DND-41 (cell line): ENCODE measurements around the gene OPTC.

ENCODE experiments used
- ATAC-seq: fragments of 200-7000 bp; cut with Tn5 transposase; 3 replicates; pipeline ENCODE4 v1.9.1; 2021; ENCODE audit warnings: low read depth; ENCODE audit not compliant: insufficient read depth
- DNase-seq: peaks from one replicate; pipeline ENCODE4 v3.0.0-alpha.2; 2020
- H2AFZ ChIP-seq: 2 replicates; pipeline ENCODE4 v1.6.0; 2012; ENCODE audit warnings: low read depth, low read length
- H3K27ac ChIP-seq: 2 replicates; pipeline ENCODE4 v1.5.1; 2012; ENCODE audit warnings: low read length, inconsistent platforms
- H3K27me3 ChIP-seq: fragments of 200-600 bp; sonication (generic); 2 replicates; pipeline ENCODE4 v1.6.0; 2012; ENCODE audit warnings: low read length, mild to moderate bottlenecking, inconsistent platforms; ENCODE audit not compliant: insufficient read depth, poor library complexity
- H3K36me3 ChIP-seq: 2 replicates; pipeline ENCODE4 v1.5.1; 2012; ENCODE audit warnings: low read length, inconsistent platforms; ENCODE audit not compliant: insufficient read depth
- H3K4me1 ChIP-seq: 2 replicates; pipeline ENCODE4 v1.5.1; 2012; ENCODE audit warnings: mild to moderate bottlenecking, low read length; ENCODE audit not compliant: insufficient read depth
- H3K4me2 ChIP-seq: 2 replicates; pipeline ENCODE4 v1.6.0; 2012; ENCODE audit warnings: mild to moderate bottlenecking, moderate library complexity, low read length, inconsistent platforms; ENCODE audit not compliant: insufficient read depth
- H3K4me3 ChIP-seq, 2 experiments: fragments of 200-600 bp in 1 of 2; shearing (Covaris generic) in 1 of 2; 2 replicates each; pipeline ENCODE4 v1.5.1; 2012 to 2016; ENCODE audit warnings: inconsistent platforms in 2 of 2, low read length in 2 of 2, mild to moderate bottlenecking in 2 of 2, low read depth in 1 of 2, moderate library complexity in 1 of 2
- H3K79me2 ChIP-seq: 2 replicates; pipeline ENCODE4 v1.6.0; 2012; ENCODE audit warnings: low read length, inconsistent platforms; ENCODE audit not compliant: insufficient read depth
- H3K9ac ChIP-seq: 2 replicates; pipeline ENCODE4 v1.6.0; 2012; ENCODE audit warnings: low read depth, mild to moderate bottlenecking, inconsistent platforms, low read length, moderate library complexity
- H3K9me3 ChIP-seq: 2 replicates; pipeline ENCODE4 v1.5.1; 2012; ENCODE audit warnings: low read length, moderate library complexity, mild to moderate bottlenecking, inconsistent platforms; ENCODE audit not compliant: insufficient read depth, severe bottlenecking
- H4K20me1 ChIP-seq: 2 replicates; pipeline ENCODE4 v1.6.0; 2012; ENCODE audit warnings: low read length; ENCODE audit not compliant: insufficient read depth
- EZH2 ChIP-seq: IDR thresholded peaks from 3 replicates; pipeline ENCODE4 v1.6.1; 2012; ENCODE audit warnings: borderline replicate concordance, low read depth, mild to moderate bottlenecking, moderate library complexity, low read length, inconsistent platforms; ENCODE audit not compliant: severe bottlenecking
- TF ChIP-seq, protein P1 (sequence below): IDR thresholded peaks from 2 replicates; pipeline ENCODE4 v1.5.1; 2012; ENCODE audit warnings: borderline replicate concordance, low read length, moderate library complexity, mild to moderate bottlenecking; ENCODE audit not compliant: poor library complexity, severe bottlenecking; ENCODE audit errors: extremely low read depth

Gene OPTC

DNA sequence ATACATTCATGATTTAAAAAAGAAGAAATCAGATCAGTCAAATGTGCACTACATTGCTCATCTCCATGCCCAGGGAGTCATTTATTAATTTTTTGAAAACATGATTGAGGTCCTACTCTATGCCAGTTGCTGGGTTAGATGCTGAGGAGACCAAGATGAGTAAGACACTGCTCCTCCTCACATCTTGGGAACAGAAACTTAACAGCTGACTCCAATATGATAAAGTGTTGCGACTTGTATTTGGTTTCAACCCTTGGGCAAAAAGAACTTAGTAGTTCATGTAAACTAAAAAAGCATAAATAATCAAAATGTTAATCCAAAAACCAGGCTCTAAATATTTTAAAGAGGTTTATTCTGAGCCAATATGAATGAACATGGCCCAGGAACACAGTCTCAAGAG lies 56.9 kb downstream of the OPTC start:
- no peak overlapping the region for H2AFZ ChIP-seq
- H3K4me3 ChIP-seq: no peak overlapping the region
- no peak overlapping the region for H3K9ac ChIP-seq
- H3K4me1 ChIP-seq: no peaks in the 10 kb centered on the region
- no peaks in the 10 kb centered on the region for H3K9me3 ChIP-seq
- no peaks in the 10 kb centered on the region for H3K27me3 ChIP-seq
- no peak overlapping the region for H3K4me2 ChIP-seq
- TF ChIP-seq EZH2: no peak
- TF ChIP-seq, protein P1, sequence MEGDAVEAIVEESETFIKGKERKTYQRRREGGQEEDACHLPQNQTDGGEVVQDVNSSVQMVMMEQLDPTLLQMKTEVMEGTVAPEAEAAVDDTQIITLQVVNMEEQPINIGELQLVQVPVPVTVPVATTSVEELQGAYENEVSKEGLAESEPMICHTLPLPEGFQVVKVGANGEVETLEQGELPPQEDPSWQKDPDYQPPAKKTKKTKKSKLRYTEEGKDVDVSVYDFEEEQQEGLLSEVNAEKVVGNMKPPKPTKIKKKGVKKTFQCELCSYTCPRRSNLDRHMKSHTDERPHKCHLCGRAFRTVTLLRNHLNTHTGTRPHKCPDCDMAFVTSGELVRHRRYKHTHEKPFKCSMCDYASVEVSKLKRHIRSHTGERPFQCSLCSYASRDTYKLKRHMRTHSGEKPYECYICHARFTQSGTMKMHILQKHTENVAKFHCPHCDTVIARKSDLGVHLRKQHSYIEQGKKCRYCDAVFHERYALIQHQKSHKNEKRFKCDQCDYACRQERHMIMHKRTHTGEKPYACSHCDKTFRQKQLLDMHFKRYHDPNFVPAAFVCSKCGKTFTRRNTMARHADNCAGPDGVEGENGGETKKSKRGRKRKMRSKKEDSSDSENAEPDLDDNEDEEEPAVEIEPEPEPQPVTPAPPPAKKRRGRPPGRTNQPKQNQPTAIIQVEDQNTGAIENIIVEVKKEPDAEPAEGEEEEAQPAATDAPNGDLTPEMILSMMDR: no peak
- H3K36me3 ChIP-seq: no peaks in the 10 kb centered on the region
- DNase-seq (no peak), ATAC-seq (no peak)
- H3K79me2 ChIP-seq: no peaks in the 10 kb centered on the region
- no peaks in the 10 kb centered on the region for H4K20me1 ChIP-seq
- no peak overlapping the region for H3K27ac ChIP-seq

DNA sequence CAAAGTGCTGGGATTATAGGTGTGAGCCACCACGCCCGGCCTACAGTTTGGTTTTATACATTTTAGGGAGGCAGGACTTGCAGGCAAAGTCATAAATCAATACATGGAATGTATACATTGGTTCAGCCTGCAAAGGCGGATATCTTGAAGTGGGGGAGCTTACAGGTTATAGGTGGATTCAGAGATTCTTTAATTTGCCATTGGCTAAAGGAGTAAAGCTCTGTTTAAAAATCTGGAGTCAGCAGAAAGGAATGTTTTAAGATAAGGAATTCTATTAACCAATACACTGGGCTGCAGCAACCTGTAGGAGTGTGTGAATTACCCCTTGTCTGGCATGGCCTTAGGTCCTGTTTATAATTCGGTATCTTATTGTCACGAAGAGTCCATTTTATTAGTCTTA lies 57.6 kb downstream of the OPTC start:
- TF ChIP-seq EZH2: no peak
- TF ChIP-seq, protein P1: no peak
- Histone ChIP-seq H3K9ac (no peak overlapping the region), H3K4me2 (no peak overlapping the region), H3K4me1 (no peaks in the 10 kb centered on the region), H3K36me3 (no peaks in the 10 kb centered on the region), H3K4me3 (no peak overlapping the region), H3K27me3 (no peaks in the 10 kb centered on the region), H4K20me1 (no peaks in the 10 kb centered on the region), H3K27ac (no peak overlapping the region), H3K9me3 (no peaks in the 10 kb centered on the region), H3K79me2 (no peaks in the 10 kb centered on the region), H2AFZ (no peak overlapping the region)
- DNase-seq: no peak
- ATAC-seq: no peak

DNA sequence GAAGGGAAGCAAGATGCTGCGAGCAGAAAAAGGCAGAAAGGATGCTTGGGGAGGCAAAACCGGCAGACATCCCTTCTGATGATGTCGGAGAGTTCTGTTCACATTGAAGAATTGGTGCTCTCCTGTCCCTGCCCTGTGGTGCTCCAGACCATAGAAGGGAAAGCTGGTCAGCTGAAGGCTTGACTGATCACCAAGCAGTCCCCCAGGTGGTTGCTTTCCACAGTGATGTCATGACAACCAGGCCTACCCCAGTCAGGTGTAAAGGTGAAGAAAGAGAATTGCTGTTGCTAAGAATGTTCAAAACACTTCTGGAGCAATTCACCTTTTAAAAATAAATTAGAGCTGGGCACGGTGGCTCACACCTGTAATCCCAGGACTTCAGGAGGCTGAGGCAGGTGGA lies 59.5 kb downstream of the OPTC start:
- Histone ChIP-seq H3K9ac (no peak overlapping the region), H3K27me3 (peaks cover 2% of the 10 kb centered on the region), H3K79me2 (no peaks in the 10 kb centered on the region), H3K27ac (no peak overlapping the region), H3K4me3 (no peak overlapping the region), H3K4me2 (no peak overlapping the region), H3K9me3 (no peaks in the 10 kb centered on the region), H3K4me1 (no peaks in the 10 kb centered on the region), H2AFZ (no peak overlapping the region), H3K36me3 (no peaks in the 10 kb centered on the region), H4K20me1 (no peaks in the 10 kb centered on the region)
- no peak for TF ChIP-seq EZH2
- TF ChIP-seq, protein P1: no peak
- no peak for ATAC-seq
- DNase-seq: no peak

DNA sequence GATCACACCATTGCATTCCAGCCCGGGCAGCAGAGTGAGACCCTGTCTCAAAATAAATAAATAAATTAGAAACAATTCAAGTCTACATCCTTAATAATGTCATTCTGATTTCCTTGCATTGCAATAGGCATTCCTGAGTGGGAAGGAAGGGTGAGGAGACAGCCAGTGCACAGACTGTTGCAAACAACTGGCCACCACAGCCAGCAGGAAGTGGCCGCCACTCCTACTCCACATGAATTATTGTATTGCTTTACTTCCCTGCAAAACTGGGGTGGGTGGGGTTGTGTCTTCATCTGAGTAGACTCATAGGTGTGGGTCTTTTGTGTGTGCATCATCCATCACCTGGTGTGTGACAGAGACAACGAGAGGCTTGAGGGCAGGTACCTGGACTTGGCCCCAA lies 60.1 kb downstream of the OPTC start:
- Histone ChIP-seq H3K27ac (no peak overlapping the region), H3K4me2 (no peak overlapping the region), H3K9me3 (no peaks in the 10 kb centered on the region), H2AFZ (no peak overlapping the region), H3K4me3 (no peak overlapping the region), H3K36me3 (no peaks in the 10 kb centered on the region), H3K27me3 (peaks cover 3% of the 10 kb centered on the region), H3K4me1 (no peaks in the 10 kb centered on the region), H3K79me2 (no peaks in the 10 kb centered on the region), H3K9ac (no peak overlapping the region), H4K20me1 (no peaks in the 10 kb centered on the region)
- no peak for DNase-seq
- TF ChIP-seq, protein P1: no peak
- TF ChIP-seq EZH2: no peak
- no peak for ATAC-seq
